ENCODE results near the gene SLC25A21.
"Not testable (repeated sequence)": the region's sequence is repeated elsewhere in the genome, so short reads cannot be mapped to it uniquely, and the experiment has no call there.

SLC25A21 gene

DNA sequence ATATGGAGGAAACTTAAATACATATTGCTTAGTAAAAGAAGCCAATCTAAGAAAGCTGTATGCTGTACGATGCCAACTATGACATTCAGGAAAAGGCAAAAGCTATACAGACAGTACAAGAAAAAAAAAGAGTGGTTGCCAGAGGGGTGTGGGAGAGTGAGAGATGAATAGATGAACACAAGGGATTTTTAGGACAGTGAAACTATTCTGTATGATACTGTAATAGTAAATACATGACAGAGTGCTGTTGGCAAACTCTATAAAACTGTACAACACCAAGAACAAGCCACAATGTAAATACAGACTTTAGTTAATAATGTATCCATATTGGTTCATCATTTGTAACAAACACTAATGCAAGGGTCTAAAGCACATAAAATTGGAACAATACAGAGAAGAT lies 14.5 kb upstream of the SLC25A21 start:
- ATAC-seq (no peak), DNase-seq (no peak)

DNA sequence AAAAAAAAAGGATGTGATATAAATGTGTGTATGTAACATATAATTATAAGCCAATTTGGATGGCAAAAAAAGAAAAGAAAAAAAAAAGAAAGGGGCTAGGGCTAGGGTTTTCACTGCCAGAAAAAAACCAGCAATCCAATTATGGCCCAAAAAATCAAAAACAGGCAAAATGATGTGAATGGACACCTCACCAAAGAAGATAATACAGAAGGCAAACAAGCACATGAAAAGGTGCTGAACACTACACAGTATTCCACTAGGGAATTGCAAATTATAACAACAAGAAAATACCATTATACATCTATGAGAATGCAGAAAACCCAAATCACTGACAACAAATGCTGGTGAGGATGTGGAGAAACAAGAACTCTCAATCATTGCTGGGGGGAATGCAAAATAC lies 13.3 kb upstream of the SLC25A21 start:
- ATAC-seq, result no peak
- DNase-seq, result no peak

DNA sequence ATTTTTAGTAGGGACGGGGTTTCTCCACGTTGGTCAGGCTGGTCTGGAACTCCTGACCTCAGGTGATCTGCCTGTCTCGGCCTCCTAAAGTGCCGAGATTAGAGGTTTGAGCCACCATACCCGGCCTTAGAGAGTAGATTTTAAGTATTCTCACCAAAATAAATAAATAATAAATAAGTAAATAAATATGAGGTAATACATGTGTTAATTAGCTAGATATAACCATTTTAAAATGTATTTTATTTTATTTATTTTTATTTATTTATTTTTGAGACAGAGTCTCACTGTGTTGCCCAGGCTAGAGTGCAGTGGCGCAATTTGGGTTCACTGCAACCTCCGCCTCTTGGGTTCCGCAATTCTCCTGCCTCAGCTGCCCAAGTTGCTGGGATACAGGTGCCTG lies 12.1 kb upstream of the SLC25A21 start:
- DNase-seq, ATAC-seq: not testable (repeated sequence)

DNA sequence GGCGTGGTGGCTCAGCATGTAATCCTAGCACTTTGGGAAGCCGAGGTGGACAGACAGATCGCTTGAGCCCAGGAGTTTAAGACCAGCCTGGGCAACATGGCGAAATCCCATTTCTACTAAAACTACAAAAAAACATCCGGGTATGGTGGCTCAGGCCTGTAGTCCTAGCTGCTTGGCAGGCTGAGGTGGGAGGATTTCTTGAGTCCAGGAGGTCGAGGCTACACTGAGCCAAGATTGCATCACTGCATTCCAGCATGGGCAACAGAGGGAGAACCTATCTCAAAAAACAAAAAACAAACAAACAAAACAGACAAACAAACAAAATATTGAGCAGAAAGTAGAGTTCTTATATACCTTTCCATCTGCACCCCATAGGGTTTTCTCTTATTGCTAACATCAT lies 9.0 kb upstream of the SLC25A21 start:
- DNase-seq, result no peak
- ATAC-seq, result no peak

DNA sequence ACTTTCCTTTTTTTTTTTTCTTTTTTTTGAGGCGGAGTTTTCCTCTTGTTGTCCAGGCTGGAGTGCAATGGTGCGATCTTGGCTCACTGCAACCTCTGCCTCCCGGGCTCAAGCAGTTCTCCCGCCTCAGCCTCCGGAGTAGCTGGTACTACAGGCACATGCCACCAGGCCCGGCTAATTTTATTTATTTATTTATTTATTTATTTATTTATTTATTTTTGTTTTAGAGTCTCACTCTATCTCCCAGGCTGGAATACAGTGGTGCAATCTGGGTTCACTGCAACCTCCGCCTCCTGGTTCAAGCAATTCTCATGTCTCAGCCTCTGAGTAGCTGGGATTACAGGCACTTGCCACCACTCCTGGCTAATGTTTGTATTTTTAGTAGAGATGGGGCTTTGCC lies 8.5 kb upstream of the SLC25A21 start:
- not testable (repeated sequence) for DNase-seq, ATAC-seq

DNA sequence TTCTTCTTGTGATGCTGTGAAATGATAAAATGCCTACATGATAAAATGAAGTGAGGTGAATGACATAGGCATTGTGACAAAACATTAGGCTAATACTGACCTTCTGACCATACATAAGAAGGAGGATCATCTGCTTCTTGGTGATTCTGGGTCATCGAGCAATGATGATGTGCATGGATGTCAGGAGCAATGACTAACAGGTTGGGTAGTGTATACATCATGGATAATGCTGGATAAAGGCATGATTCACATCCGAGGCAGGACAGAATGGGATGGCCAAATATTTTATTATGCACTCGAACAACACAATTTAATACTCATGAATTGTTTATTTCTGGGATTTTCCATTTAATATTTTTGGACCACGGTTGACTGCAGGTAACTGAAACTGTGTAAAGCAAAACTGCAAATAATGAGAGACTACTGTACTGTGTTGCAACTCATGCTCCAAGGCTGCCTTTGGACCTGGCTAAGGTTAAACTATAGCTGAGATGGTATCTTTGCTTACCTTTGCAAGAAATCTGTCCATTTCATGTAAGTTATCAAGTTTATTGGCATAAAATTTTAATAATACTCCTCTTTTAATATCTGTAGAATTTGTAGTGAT lies 7.6 kb upstream of the SLC25A21 start:
- ATAC-seq (no peak), DNase-seq (no peak)

DNA sequence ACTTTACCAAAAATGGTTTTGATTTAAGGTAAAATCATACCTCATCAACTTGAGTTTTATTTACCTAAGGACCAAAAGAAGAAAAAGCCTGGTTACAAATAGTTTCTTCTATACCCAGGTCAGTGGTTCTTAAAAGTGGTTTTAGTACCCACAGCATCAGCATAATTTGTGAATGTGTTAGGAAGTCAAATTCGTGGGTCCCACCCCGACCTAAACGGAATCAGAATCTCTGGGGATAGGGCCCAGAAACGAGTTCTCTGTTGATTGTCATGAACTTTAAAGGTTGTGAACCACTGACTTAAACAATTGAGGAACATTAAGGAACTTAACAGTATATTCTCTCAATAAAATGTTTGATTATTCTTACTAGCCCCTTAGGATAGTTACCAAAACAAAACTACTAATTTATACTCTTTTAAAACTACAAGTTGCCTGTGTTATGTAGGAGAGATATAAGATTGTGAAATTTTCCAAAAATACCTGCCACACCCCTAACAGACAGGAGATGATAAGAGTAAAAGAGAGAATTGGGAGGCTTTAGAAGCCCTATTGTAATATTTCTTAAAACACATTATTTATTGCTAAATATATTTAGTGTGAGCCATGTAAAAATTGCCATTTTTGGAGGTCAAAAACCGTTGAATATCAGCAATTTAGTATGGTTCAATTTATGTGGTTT lies 669 bp upstream of the SLC25A21 start:
- ATAC-seq (no peak), DNase-seq (no peak)

DNA sequence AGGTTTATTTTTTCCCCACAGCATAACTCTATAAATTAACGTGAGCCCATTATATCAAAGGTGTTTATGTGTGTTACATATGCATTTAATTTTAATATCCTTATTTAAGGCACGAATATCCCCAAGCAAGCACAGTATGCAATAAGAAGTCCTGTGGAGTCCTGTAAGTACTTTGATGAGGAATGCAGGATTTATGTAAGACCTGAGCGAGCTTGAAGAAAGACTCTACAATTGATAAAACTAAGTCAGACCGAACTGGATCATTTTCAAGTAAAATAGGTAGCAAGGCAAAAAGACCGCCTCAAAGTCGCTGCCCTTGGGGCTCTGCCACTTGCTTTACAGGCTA lies 755 bp downstream of the SLC25A21 start:
- no peak for DNase-seq
- ATAC-seq, result no peak

DNA sequence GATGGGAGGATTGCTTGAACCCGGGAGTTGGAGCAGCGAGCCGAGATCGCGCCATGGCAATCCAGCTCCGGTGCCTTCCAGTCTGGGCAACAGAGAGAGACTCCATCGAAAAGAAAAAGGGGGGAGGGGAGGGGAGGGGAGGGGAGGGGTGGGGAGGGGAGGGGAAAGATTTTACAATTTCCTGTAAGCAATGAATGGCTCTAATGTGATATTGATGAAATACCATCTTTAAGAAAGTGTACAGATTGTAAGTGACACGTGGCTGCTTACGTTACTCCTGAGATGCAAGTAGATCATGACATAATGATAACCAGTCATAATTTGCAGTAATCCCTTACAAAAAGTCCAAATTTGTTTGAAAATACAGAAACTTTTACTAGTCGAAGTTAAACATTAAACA lies 1.4 kb downstream of the SLC25A21 start:
- DNase-seq, result no peak
- ATAC-seq, result no peak

DNA sequence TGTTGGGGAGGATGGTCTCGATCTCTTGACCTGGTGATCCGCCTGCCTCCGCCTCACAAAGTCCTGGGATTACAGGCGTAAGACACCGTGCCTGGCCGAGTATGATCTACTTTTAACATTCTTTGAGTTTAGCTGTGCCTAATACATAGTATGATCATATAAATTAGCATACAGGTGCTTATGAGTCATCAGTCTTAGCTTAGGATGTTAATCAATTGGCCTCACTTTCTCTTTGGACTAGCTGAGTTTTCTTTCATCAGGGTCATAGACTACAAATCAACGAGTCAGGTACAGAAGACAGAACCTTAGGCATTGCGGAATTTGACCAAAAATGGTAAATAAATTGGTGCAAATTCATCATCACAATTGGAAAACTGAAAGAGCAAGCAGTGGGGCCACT lies 2.2 kb downstream of the SLC25A21 start:
- DNase-seq, result no peak

DNA sequence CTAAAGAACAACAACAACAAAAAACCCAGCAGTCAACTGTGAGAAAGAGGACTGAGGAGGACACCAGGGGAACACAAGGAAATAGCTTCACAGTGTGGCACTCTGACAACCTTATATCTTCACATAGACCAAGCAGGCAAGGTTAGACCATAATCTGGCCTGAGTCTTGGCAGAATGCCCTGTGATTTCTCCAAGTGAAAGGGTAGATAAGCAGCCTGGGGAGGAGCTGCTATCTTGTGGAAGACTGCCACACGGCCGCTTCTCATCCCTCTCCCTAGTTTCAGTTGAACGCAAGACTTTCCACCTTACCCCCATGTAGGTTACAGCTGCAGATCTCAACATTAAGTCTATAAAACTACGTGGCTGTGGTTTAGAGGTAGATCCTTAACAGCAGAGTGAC lies 3.7 kb downstream of the SLC25A21 start:
- no peak for ATAC-seq
- no peak for DNase-seq

More for the DNA sequence above, 2.2 kb downstream of the SLC25A21 start:
- ATAC-seq, result no peak

DNA sequence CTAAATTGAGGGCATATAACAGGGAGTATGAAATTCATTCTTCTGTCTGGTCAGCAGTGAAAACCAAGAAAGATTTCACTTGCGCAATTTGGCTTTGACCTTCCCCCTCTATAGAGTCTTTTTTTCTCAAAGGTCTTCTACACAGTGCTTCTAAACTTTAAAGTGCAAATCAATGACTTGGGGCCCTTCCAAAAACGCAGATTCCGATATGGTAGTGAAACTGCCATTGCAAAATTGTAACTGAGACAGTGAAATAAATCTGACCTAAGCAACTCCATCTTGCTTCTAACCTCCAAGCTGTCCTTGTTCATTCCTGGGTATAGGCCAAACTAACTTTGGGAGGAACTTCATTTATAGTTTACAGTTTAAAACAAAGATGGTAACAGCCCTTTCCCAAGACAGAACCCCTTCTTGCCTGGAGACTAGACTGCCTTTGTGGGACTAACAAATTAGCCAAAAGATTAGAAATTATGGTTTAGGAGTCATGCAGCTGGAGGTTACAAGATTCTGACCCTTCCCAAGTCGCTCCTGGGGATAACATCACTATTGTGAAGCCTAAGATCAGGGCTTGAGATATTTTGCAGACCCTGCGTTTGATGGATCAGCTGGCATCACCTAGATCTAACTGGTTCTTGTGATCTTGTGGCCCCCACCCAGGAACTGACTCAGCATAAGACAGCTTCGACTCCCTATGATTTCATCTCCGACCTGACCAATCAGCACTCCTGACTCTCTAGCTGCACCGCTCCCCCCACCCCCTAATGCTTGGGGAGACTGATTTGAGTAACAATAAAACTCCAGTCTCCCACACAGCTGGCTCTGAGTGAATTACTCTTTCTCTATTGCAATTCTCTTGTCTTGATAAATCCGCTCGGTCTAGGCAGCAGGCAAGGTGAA lies 5.0 kb downstream of the SLC25A21 start:
- DNase-seq (no peak), ATAC-seq (no peak)

DNA sequence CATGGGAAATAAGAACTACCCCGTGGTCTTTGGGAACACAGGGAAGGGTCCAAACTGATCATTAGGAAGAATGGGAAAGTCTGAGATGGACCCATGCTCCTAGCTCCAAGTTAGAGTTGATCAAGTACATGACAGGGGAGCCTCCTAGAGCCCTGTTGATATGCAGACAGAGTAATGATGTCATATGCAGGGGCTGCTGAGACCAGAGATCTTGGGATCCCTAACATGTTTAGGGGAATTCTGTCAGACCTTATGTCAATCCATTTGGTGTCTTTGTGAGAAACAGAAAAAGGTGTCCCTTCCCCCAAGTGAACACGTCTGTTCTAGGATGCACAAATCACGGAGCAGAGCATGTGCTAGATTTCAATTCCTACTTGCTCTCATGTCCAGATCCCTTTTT lies 6.6 kb downstream of the SLC25A21 start:
- ATAC-seq (no peak), DNase-seq (no peak)

DNA sequence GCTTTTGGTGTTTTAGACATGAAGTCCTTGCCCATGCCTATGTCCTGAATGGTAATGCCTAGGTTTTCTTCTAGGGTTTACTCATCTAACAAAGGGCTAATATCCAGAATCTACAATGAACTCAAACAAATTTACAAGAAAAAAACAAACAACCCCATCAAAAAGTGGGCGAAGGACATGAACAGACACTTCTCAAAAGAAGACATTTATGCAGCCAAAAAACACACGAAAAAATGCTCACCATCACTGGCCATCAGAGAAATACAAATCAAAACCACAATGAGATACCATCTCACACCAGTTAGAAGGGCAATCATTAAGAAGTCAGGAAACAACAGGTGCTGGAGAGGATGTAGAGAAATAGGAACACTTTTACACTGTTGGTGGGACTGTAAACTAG lies 10.1 kb downstream of the SLC25A21 start:
- not testable (repeated sequence) for DNase-seq, ATAC-seq

DNA sequence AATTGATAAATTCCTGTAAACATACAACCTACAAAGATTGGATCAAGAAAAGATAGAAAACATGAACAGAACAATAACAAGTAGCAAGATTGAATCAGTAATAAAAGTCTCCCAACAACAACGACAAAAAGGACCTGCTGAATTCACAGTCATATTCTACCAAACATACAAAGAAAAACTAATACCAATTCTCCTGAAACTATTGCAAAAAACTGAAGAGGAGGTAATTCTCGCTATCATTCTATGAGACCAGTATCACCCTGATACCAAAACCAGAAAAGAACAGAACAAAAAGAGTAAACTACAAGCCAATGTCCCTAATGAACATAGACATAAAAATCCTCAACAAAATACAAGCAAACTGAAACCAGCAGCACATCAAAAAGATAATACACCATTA lies 14.4 kb downstream of the SLC25A21 start:
- ATAC-seq, result no peak

DNA sequence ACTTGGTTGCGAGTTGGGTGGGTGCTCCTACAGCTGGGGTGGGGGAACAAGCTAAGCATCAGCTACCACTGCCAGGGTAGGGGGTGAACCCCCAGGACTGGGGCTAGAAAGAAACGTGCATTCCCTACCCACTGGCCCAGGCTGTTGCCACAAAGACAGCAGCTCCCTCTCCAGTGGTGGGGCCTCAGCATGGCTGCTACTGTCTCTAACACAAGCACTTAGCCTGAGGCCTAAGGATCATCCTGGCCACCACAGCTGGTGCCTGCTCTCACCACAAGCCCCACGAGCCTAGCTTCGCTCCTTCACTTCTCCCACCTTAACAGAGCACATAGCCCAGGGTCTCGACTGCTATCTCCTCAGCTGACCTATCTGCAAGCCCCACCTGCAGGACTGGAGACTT lies 18.9 kb downstream of the SLC25A21 start:
- ATAC-seq, result no peak

More for the DNA sequence above, 14.4 kb downstream of the SLC25A21 start:
- DNase-seq, result no peak

DNA sequence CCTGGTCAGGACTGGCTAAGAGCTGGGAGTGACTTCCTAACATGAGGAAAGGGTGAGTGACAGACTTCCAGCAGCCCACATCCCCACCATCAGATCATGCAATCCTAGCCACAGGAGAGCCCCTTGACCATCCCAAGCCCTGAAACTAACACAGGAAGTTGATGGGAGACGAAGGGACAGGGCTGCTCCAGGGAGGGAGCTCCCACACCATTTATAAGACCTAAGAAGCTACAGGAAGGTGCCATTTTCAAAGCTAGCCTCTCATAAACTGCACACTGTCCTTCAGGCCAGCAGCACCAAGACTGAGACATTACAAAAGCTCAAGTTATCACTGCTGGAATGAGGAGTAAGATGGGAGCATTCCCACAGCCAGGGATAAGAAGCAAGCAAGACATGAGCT lies 19.4 kb downstream of the SLC25A21 start:
- DNase-seq, result no peak
- ATAC-seq, result no peak

More for the DNA sequence above, 18.9 kb downstream of the SLC25A21 start:
- DNase-seq, result no peak

DNA sequence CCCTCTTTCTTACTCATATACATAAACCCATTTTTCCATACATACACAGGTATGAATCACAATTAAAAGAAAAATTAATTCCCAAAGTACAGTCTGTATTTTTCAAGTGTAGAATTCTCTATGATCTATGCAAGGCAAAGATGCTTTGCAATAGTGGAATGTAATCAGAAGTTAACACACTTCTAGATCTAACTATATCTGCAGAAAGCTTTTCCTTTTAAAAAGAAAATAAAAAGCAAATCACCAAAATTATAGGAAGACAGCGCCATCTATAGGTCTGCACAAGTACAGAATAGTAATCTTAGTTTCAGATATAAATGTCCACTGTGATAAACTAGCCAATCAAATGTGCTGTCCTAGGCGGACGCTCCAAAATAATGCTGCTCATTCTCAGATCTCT lies 22.0 kb downstream of the SLC25A21 start:
- ATAC-seq, result no peak
- no peak for DNase-seq

DNA sequence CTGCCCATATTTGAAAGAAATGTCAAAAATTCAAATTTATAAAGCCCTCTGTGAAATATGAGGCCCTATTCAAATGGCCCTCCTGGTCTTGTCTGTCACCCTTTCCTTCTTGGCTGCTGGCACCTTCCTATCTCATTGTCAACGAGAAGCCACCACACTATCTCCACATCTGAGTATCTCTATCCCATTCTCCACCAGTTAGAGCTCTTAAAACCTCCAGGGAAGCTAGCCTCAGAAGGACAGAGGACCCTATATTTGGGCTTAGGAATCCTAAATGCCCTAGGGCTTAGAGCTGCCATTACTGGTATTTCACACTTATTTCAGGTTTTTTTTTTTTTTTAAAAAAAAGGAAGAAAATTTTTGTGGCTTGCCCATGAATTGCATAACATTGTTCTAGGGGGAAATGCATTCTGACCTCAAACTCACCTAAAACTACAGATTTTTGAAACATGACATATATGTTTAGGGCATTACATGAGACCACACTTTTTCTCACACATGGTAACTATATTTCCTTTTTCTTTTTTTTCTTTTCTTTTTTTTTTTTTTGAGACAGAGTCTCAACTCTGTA lies 25.0 kb downstream of the SLC25A21 start:
- DNase-seq (no peak), ATAC-seq (no peak)

DNA sequence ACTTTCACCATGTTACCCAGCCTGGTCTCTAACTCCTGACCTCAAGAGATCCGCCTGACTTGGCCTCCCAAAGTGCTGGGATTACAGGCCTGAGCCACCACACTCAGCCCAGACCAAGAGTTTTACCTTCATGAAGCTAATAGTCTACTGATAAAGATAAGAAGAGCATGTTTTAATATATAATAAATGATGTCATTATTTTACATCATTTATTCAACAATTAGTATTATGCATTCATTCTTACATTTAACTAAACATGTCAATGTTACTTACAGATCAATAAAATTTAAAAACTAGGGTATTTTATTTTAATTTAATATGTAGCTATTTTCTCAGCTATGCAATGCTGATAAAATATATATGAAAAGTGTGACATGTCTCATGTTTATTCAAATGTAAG lies 26.0 kb downstream of the SLC25A21 start:
- not testable (repeated sequence) for DNase-seq

DNA sequence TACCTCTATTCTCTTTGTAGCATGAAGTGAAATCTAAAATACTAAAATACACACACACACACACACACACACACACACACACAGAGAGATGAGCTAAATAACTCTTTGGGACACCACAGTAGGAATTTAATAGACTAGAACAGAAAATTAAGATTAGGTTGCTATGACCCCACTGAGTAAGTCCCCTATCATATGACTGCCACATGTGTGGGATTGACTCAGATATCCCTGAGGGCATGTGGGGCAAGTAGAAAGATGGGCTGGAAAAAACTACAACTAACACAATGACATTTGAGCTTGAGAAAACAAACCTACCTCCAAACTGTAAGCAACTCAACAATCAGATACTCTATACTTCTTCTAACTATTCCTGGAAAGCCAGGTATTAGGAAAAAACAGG lies 27.0 kb downstream of the SLC25A21 start:
- ATAC-seq, result no peak
- no peak for DNase-seq

More for the DNA sequence above, 26.0 kb downstream of the SLC25A21 start:
- not testable (repeated sequence) for ATAC-seq

DNA sequence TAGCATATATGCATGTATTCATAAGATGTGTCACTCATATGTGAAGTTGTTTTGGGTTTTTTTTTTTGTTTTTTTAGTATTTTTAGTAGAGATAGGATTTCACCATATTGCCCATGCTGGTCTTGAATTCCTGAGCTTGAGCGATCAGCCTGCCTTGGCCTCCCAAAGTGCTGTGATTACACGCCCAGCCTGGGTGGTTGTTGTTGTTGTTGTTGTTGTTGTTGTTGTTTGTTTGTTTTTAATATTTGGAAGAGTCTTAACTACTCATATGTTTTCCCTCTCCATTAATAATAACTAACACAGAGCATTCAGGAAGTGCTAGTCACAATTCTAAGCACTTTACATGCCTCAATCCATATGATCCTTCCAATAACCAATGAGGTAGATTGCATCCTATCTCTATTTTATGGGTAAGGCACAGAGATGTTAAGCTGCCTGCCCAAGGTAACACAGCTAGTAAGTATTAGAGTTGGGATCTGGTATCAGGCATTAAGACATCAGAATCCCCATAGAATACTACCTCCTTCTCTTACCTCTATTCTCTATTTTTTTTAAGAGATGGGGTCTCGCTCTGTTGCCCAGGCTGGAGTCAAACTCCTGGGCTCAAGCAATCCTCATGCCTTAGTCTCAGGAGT lies 27.6 kb downstream of the SLC25A21 start:
- ATAC-seq, result no peak
- DNase-seq, result no peak

Data from stimulated activated naive CD8-positive, alpha-beta T cell treated with anti-CD3 and anti-CD28 coated beads, Interleukin-15, Interleukin-2, amounts not matched to agents 100 U/mL and 50 U/mL, for 24 hours (primary cell).